GM12874 (cell line): ENCODE measurements around the gene EPHA4.

Source experiments
- TF ChIP-seq, protein P1 (sequence below): IDR thresholded peaks from 2 replicates; pipeline ENCODE4 v1.5.1; 2011; ENCODE audit warnings: low read depth, mild to moderate bottlenecking, control low read depth, low read length, moderate library complexity; ENCODE audit not compliant: insufficient read depth

The EPHA4 gene

DNA sequence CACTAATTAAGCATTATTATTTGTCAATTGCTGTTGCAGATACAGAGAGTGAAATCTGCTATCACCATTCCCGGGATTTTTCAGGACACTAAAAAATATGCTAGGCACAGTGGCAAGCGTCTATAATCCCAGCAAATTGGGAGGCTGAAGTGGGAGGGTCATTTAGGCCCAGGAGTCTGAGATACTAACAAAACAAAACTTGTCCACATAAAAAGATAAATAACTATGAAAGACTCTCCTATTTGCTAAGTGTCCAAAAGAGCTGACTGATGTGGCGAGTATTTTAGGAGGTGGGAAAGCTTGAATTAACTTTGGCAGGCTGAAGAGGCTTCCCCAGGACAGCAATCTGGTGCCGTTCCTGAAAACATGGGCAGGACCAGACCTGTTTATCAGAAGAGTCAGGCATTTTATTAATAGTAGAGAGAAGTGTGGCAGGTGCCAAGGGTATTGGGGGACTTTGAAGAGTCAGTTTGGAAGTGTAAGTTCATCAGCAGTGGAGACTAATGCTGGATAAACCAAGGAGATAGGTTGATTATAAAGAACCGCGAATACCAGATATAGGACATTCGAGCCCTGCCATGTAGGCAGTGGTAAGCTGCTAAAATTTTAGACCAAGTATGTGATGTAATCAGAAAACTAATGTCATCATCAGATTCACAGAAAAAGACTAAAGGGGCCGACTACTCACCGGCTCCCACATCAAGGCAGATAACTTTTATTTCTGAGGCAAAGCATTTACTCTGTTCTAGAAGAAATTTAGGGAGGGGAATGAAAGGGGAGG, 201.8 kb downstream of the EPHA4 start:
- TF ChIP-seq, protein P1, sequence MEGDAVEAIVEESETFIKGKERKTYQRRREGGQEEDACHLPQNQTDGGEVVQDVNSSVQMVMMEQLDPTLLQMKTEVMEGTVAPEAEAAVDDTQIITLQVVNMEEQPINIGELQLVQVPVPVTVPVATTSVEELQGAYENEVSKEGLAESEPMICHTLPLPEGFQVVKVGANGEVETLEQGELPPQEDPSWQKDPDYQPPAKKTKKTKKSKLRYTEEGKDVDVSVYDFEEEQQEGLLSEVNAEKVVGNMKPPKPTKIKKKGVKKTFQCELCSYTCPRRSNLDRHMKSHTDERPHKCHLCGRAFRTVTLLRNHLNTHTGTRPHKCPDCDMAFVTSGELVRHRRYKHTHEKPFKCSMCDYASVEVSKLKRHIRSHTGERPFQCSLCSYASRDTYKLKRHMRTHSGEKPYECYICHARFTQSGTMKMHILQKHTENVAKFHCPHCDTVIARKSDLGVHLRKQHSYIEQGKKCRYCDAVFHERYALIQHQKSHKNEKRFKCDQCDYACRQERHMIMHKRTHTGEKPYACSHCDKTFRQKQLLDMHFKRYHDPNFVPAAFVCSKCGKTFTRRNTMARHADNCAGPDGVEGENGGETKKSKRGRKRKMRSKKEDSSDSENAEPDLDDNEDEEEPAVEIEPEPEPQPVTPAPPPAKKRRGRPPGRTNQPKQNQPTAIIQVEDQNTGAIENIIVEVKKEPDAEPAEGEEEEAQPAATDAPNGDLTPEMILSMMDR, result no peak
